PC-9 (cell line): ENCODE data around the gene PAQR7.

Experiments
- CTCF ChIP-seq: fragments of 200-600 bp; sonication (generic); conservative IDR thresholded peaks from 2 replicates; pipeline ENCODE4 v1.6.1; 2017; ENCODE audit warnings: mixed run types, antibody characterized with exemption, mild to moderate bottlenecking, moderate library complexity
- EZH2 ChIP-seq: fragments of 200-600 bp; sonication (generic); IDR thresholded peaks from 2 replicates; pipeline ENCODE4 v1.8.0; 2017; ENCODE audit warnings: antibody characterized with exemption, low read depth

GRCh38 chr1:25893116-25893515 lies 17.6 kb upstream of the PAQR7 start:
- TF ChIP-seq CTCF, result no peak
- no peak for TF ChIP-seq EZH2
